ENCODE results near the gene TSKS.

TSKS gene

DNA sequence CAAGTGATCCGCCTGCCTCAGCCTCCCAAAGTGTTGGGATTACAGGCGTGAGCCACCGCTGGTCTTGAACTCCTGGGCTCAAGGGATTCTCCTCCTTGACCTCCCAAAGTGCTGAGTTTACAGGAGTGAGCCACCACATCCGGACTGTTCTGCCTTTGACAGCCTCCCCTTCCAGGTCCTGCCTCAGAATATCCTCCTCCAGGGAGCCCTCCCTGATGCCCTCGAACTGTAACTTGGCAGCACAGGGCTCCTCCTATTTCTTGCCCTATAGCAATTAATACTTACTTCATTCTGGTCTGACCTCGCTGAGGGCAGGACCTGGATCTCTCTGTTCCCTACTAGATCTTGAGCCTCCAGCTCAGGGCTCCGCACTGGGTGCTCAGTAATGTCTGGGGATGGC lies 66.2 kb downstream of the TSKS start:
- Histone ChIP-seq H3K4me1 (ENCODE audit: control insufficient read depth, insufficient read depth, low read length) (no peaks in the 10 kb centered on the region), H3K36me3 (ENCODE audit: control insufficient read depth in 2 of 2, insufficient read depth in 1 of 2, low read length in 2 of 2) (no peaks in the 10 kb centered on the region), H3K9me3 (ENCODE audit: control insufficient read depth, insufficient read depth, low read depth, low read length) (no peaks in the 10 kb centered on the region), H3K27ac (ENCODE audit: extremely low read depth, low read depth, low read length) (no peak overlapping the region), H3K4me3 (ENCODE audit: low read depth, low read length) (no peak overlapping the region)
- ChIA-PET POLR2A (no interaction called here), CTCF (interaction anchor here (0.6 to 1.3 kb wide), 2 partner anchors 12 kb away, joined by 3 to 4 read pairs; no protein-coding TSS in a partner anchor)
- TF ChIP-seq IKZF3 (tag by site-specific recombination; IDR thresholded peaks at IDR 0.05): no peak
- no peak for TF ChIP-seq ZNF354C (tag by site-specific recombination; IDR thresholded peaks at IDR 0.05; ENCODE audit: borderline replicate concordance, low read depth)
- no peak for TF ChIP-seq REPIN1 (tag by site-specific recombination; IDR thresholded peaks at IDR 0.05; ENCODE audit: low read depth)
- no peak for TF ChIP-seq ZXDB (tag by site-specific recombination; IDR thresholded peaks at IDR 0.05)
- TF ChIP-seq ZNF776 (tag by site-specific recombination; IDR thresholded peaks at IDR 0.05; ENCODE audit: borderline replicate concordance): no peak
- no peak for TF ChIP-seq ZNF146 (tag by site-specific recombination; IDR thresholded peaks at IDR 0.05)
- no peak for TF ChIP-seq ZBTB20 (tag by site-specific recombination; IDR thresholded peaks at IDR 0.05)
- no peak for TF ChIP-seq WT1 (tag by site-specific recombination; IDR thresholded peaks at IDR 0.05)
- TF ChIP-seq, protein P1, sequence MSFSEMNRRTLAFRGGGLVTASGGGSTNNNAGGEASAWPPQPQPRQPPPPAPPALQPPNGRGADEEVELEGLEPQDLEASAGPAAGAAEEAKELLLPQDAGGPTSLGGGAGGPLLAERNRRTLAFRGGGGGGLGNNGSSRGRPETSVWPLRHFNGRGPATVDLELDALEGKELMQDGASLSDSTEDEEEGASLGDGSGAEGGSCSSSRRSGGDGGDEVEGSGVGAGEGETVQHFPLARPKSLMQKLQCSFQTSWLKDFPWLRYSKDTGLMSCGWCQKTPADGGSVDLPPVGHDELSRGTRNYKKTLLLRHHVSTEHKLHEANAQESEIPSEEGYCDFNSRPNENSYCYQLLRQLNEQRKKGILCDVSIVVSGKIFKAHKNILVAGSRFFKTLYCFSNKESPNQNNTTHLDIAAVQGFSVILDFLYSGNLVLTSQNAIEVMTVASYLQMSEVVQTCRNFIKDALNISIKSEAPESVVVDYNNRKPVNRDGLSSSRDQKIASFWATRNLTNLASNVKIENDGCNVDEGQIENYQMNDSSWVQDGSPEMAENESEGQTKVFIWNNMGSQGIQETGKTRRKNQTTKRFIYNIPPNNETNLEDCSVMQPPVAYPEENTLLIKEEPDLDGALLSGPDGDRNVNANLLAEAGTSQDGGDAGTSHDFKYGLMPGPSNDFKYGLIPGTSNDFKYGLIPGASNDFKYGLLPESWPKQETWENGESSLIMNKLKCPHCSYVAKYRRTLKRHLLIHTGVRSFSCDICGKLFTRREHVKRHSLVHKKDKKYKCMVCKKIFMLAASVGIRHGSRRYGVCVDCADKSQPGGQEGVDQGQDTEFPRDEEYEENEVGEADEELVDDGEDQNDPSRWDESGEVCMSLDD (tag by site-specific recombination; IDR thresholded peaks at IDR 0.05): no peak
- TF ChIP-seq, protein P2, sequence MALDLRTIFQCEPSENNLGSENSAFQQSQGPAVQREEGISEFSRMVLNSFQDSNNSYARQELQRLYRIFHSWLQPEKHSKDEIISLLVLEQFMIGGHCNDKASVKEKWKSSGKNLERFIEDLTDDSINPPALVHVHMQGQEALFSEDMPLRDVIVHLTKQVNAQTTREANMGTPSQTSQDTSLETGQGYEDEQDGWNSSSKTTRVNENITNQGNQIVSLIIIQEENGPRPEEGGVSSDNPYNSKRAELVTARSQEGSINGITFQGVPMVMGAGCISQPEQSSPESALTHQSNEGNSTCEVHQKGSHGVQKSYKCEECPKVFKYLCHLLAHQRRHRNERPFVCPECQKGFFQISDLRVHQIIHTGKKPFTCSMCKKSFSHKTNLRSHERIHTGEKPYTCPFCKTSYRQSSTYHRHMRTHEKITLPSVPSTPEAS (tag by site-specific recombination; IDR thresholded peaks at IDR 0.05): no peak
- TF ChIP-seq ZNF704 (tag by site-specific recombination; IDR thresholded peaks at IDR 0.05): no peak
- TF ChIP-seq ZNF16 (tag by site-specific recombination; IDR thresholded peaks at IDR 0.05; ENCODE audit: low read depth): no peak
- TF ChIP-seq ZNF596 (tag by site-specific recombination; IDR thresholded peaks at IDR 0.05): no peak
- TF ChIP-seq ZNF148 (tag by site-specific recombination; IDR thresholded peaks at IDR 0.05; ENCODE audit: borderline replicate concordance): no peak
- TF ChIP-seq ZBTB48 (tag by site-specific recombination; IDR thresholded peaks at IDR 0.05): no peak
- no peak for TF ChIP-seq ZBTB26 (tag by site-specific recombination; optimal IDR thresholded peaks at IDR 0.05)
- no peak for TF ChIP-seq ZBTB11 (tag by site-specific recombination; conservative IDR thresholded peaks at IDR 0.05; ENCODE audit: low read depth)
- no peak for TF ChIP-seq ZNF157 (tag by site-specific recombination; IDR thresholded peaks at IDR 0.05)
- no peak for TF ChIP-seq ZBTB49 (tag by site-specific recombination; IDR thresholded peaks at IDR 0.05; ENCODE audit: low read depth)
- TF ChIP-seq ZNF501 (tag by site-specific recombination; IDR thresholded peaks at IDR 0.05): no peak
